NCI-H526 treated with DMSO at 0.1 percent for 48 hours (cell line): ENCODE measurements around the gene KIFAP3.

Source experiments
- DNase-seq: peaks from one replicate; lab custom pipeline; 2025; lab: John Stamatoyannopoulos, UW

Gene KIFAP3

GRCh38 chr1:169985757-169986156 is 88.7 kb downstream of the KIFAP3 start:
- DNase-seq: no peak

- DNase-seq: no peak
Observed at GRCh38 chr1:169974067-169974466, 100.4 kb downstream of the KIFAP3 start.

DNA sequence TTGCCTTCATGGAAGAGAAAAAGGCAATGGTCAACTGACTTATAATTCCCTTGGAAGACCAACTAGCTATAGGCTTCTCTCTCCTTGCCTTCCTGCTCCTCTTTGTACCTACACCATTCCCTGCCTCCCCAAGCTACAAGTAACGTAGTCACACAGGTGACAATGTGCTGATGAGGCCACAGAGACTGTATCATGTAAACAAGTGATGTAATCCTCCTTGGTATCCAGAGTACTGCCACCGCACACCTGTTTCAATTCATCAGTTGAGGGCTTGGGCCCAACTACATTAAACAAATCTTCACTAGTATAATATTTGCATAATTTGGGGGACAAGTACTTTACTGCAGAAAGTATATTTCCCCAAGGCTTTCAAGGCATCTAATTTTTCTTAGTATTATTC is 104.4 kb downstream of the KIFAP3 start:
- no peak for DNase-seq

GRCh38 chr1:169968174-169968573 is 106.3 kb downstream of the KIFAP3 start:
- DNase-seq: no peak

DNA sequence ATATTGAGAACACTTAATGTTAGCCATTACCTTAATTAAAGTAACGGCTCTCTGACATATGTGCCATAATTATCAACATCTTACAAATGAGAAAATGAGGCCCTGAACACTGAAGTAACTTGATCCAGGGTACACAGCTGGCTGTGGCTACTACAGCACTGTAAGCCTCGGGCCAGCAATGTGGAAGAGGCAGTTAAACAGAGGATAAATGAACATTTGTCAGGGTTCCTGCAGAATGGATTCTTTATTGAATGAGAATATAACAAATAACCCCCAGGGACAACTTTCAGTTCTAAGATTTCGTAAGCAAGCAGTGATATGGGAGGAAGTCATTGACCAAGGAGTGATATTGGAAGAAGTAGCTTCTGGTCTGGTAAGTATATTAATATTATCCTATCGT is 110.3 kb downstream of the KIFAP3 start:
- DNase-seq: no peak

- no peak for DNase-seq
Observed at GRCh38 chr1:169959686-169960085, 114.8 kb downstream of the KIFAP3 start.

- DNase-seq: no peak
Observed at GRCh38 chr1:169958987-169959386, 115.5 kb downstream of the KIFAP3 start.

GRCh38 chr1:169957884-169958283 is 116.6 kb downstream of the KIFAP3 start:
- DNase-seq: no peak

DNA sequence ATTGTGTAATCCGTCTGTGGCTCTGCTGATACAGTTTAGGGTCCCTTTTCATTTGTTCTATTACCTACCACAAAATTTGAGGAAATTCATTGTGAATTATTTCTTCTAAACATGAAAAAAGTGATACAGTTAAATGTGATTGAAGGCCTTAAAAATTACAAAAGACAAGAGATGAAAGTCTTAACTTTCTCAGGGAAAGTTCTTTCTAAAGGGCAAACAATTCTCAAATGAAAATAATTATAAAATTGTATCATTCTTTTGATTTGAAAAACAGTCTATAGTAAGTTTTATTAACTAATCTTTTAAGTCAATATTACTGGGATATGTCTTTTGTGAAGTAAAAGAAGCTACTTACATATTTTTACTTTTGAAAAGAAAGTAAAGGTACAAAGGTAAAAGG is 123.4 kb downstream of the KIFAP3 start:
- no peak for DNase-seq

GRCh38 chr1:169949139-169949538 is 125.4 kb downstream of the KIFAP3 start:
- DNase-seq: no peak

DNA sequence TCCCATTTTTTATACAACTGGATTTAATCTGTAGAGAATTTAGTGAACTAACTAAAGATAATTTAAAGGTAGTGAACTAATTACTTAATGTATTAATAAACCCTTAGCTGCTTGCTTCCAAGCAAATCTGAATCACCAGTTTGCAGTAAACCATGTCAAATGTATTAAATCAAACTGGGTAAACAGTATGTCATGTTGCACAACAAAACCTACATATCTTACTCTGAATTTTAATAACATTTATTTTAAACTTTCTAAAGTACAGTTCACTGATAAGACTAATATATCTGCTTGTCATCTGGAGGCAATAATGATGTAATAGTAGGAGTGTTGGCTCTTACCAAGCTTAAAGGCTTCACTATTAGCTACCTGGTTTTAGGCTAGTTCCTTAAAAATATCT is 128.3 kb downstream of the KIFAP3 start:
- no peak for DNase-seq

- DNase-seq: no peak
Observed at GRCh38 chr1:169945181-169945580, 129.3 kb downstream of the KIFAP3 start.

GRCh38 chr1:169944621-169945020 is 129.9 kb downstream of the KIFAP3 start:
- no peak for DNase-seq

DNA sequence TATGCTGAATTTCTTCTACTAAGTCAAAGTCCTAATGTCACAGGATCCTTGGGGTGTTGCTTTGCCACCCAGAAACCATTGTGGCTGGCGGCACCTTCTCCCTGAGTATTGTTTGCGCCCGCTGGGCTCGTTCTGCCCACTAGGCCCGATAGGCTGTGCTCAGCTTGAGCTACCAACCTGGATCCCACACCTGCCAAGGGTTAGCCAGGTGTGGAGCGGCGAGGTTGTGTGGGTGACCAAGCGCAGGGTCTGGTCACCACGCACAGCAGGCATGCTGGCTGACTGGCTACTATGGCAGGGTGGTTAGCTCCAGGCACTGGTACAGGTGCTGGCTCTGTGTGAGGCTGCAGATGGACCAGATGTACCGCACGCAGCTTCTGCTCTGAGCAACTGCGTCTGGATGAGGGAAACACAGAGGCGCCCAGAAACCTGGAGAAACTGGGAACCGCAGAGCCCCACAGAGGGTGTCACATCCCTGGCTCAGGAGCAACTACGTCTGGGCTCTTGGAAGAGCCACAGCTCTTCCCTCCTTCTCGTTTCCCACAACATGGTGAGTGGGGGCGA is 130.4 kb downstream of the KIFAP3 start:
- DNase-seq: no peak

DNA sequence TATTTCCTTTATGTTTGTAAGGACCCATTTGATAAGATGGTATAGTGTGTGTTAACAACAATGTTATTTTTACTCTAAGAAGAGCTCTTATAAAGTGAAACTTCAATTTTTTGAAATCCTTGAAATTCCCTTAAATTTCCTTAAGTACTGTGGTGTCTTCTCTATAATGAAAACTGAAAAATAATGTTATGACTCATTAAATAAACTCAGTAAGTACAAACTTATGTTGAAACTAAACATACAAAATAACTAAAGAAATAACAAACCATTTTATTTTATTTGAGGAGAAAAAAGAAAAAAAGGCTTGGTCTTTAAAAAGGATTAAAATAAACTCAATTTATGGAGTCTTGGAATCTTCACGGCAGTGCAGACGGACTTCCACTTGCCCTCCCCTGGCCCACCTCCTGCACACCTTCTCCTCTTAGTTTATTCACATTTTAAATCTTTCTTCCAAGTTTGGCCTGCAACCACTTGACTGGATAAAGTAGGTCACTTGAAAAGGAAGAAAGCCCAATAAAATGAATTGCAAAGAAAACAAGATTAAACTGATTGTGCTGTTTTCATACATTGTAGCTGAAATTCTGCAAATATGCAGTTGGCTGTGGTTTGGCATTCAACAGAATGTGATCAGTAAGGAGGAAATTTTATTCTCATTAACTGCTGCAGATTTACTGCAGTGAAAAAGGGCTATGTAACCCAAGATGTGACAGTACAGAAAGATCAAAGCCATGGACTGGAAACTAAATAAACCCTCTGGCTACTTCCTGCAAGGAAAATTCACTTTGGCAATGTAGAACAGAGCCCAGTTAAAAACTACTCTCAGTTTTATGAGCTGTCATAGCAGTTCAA is 132.3 kb downstream of the KIFAP3 start:
- DNase-seq: no peak

DNA sequence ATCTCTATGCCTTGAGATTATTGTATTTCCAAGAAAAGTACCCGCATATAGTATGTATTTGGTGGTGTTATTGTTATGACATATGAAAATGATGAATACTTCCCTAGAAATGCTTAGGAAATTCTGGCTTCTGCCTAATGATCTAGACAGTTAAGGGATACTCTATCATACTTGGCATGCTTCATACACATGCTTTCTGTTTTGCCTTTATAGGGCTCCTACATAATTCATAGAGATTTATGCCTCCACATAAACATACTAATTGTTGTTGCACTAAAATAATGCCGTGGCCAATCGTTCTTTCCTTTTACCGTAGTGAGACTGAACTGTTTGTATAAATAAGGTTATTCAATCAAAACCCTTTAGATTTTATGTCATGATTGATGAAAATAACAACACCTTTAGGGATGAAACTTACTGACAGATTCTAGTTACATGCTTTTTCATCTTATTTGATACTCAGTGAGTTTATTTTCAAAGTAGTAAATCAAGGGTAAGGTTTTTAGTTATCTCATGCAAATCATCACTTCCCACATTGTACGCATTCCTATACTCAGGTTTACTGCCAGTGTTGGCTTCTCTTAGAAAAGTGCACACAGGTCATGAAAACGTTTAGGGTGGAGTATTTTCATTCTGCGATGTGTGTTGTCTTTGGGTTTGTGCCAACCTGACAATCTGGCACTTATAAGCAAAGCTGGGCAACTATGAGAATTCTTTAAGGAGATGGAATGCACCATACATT is 140.3 kb downstream of the KIFAP3 start:
- no peak for DNase-seq

- no peak for DNase-seq
Observed at GRCh38 chr1:169931795-169932231, 142.7 kb downstream of the KIFAP3 start.

DNA sequence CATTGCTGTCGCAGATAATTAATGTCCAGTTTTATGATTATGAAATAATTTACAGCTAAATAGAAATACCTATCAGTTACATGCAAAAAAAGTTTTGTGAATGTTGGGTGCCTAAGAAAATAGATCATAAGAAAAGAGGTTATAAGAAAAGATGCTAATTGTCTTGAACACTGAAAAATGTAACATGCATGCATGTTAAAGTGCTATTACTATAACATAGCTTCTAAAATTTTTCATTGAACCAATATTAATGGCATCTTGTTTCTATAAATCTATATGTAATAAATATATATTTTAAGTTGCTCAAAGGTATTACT is 145.3 kb downstream of the KIFAP3 start:
- DNase-seq: no peak

DNA sequence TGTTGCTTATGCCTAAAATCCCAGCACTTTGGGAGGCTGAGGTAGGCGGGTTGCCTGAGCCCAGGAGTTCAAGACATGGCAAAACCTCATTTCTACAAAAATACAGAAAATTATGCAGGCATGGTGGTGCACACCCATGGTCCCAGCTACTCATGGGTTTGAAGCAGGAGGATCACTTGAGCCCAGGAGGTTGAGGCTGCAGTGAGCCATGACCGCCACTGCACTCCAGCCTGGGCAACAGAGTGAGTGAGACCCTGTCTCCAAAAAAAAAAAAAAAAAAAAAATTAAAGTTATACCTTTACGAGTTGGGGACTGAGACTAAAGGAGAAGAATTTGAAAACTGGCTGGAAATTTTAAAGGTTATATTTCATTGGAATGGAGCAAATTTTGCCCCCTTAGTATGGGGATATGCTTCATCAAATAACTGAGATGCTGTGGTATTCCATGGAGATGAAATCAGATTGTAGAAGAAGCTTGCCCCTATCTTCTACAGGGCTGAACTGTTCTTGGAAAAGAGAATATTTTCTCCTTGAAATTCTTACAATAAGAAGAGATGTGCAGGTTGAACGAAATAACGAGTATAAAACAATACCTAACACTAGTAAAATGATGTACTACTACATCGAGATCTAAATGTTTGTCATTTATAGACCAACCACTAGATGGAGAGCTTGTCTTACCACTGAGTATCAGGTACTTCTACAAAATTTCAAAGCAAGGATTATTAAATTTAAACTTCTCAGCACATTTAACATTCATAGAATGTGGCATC is 145.9 kb downstream of the KIFAP3 start:
- peak; percentile 83 for DNase-seq

DNA sequence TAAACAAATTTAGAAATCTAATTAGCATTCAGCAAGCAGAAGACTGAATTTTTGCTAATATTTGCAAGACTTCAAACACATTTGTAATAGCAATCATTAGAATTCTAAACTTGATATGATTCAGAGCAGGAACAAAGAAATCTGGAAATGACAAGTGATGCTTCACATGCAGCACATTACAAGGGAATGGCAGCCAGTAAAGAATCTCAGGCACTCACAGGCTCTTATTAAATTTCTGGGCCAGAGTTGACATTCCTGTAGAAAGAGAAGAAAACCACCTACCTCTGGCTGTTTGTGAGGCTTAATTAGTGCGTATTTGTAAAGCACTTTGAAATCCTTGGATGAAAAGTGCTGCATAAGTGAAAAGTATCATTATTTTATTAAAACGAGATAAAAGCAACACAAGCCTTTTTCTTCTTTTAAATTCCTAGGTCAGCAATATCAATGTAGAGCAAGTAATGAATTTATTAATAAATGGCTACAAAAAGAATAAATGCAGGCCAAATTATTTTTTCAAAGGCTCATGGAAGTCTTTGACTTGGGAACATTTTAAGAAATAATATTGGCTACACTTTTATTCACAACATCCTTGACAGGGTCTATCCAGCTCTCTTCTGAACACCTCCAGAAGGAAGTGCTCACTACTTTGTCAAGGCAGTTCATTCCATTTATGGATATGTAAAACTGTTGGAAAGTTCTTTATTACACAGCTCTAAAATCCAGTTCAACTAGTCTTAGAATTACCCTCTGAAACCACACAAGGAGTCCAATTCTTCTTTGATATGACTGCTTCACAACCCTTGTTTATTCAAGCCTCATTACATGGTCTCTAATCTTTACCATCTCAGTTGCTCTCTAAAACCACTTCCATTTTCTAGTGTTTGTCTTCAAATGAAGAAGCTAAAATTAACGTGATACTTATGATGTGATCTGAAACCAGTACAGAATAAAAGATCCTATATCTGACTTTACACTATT is 148.7 kb downstream of the KIFAP3 start:
- DNase-seq: peak; percentile 45

GRCh38 chr1:169924829-169925228 is 149.7 kb downstream of the KIFAP3 start:
- no peak for DNase-seq
